Endometrium (tissue), 2 donors: ENCODE data around the gene CD34.
"Not testable (repeated sequence)": the region's sequence is repeated elsewhere in the genome, so short reads cannot be mapped to it uniquely, and the experiment has no call there.

Experiments
- FAIRE-seq: peaks from 2 replicates; lab custom pipeline; 2012; peaks lifted over from hg19 to GRCh38; lab: Jason Lieb, UNC
- donor health status: control.
- donor health status: control.

The CD34 gene

GRCh38 chr1:207898260-207898659, 12.7 kb downstream of the CD34 start:
- FAIRE-seq: no peak

DNA sequence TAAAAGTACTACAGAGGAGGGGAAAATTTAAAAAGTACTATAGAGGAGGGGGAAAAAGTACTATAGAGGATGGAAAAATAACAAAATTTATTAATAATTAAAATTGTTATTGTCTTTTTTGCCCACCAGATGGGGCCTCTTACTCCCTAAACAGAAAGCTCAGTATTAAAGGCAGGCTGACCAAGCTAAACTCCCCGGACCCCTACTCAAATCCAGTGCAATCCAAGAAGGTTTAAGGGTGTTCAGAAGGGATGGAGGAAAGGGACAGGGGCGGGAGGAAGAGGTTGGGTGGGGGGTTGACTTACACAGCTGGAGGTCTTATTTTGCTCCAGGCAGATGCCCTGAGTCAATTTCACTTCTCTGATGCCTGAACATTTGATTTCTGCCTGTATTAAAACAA, 13.7 kb downstream of the CD34 start:
- FAIRE-seq: no peak

GRCh38 chr1:207896547-207896946, 14.4 kb downstream of the CD34 start:
- FAIRE-seq: peak; percentile 80

DNA sequence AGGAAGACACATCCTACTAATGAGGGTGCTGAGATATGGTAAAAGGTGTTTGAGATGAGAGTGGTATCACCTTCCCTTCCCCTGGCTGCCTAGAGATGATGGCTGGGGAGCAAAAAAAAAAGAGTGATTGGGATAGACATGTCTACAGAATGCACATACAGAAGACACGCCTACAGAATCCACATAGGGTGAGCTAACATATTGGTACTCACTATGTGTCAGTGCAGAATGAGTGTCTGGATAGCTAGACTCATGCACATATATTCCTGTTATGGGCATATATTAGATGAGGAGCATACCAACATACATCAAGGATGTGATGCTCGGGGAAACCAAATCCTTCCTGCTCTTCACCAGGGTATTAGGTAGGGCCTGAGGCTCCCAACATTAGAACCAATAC, 16.2 kb downstream of the CD34 start:
- FAIRE-seq: no peak

GRCh38 chr1:207893737-207894582, 17.0 kb downstream of the CD34 start:
- no peak for FAIRE-seq

GRCh38 chr1:207892764-207893163, 18.2 kb downstream of the CD34 start:
- no peak for FAIRE-seq

- FAIRE-seq: no peak
These were observed 19.8 kb downstream of the CD34 start for GRCh38 chr1:207891148-207891547.

DNA sequence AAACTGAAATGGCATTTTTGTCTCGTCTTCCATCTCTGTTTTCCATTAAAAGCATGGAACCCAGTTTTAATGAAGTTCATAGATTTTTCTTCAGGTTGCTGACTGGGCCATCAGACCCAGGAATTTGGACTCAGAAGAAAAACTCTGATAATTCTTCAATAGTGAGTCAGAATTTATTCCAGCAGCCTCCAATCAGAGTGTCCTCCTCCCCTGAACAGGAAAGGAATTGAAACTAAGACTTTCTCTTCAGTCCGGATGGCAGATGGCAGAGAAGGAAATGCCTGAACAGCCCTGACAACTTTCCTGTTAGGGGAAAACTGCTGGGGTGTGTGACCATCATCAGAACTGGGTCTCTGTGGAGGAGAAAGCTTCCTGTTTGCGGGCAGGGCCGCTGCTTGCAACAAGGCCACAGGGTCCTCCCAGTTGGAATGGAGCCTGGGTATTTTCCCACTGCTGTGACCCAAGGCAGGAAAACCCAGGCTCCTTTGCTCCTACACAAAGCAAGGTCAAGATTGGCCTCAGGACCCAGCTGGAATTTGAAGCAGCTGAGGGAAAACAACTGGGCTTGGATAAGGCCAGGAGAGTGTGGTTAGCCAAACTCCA, 20.7 kb downstream of the CD34 start:
- FAIRE-seq: peak; percentile 72

DNA sequence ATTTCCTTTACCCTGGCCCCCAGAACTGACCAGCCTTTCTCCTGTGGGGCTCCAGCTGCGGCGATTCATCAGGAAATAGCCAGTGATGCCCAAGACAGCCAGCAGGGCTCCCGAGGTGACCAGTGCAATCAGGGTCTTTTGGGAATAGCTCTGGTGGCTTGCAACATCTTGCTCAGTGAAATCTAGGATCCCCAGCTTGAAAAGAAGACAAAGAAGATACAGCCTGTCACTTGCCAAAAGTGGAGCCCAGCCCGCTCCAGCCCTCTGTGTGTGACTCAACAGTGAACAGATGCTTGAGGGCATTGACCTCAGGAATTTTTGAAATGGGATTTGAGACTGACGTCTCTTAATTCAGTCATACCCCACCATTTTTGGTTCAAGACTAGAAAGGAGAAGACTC, 22.3 kb downstream of the CD34 start:
- FAIRE-seq: no peak

DNA sequence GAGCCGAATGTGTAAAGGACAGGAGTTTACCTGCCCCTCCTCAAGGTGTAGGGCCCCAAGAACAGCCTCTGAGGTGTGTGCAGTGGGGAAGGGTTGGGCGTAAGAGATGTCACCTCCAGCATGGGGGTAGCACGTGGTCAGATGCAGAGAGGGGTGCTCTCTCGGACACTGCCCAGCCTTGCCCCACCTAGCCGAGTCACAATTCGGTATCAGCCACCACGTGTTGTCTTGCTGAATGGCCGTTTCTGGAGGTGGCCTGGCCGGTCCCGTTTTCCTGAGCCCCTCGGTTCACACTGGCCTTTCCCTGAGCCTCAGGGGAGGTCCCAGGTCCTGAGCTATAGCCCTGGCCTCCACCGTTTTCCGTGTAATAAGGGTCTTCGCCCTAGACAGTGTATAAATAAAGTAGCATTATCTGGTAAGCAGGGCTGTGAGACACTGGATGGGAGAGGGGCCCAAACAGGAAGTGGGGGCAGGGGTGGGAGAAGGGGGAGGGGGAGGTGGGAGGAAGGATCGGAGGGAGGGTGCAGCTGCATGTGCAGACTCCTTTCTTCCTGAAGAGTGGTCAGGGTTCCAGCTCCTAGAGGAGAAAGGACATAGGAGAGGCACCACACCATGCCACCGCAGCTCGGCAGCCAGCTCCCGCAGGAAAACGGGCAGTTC, 23.3 kb downstream of the CD34 start:
- no peak for FAIRE-seq

GRCh38 chr1:207886227-207886626, 24.7 kb downstream of the CD34 start:
- FAIRE-seq: no peak

- peak; percentile 51 for FAIRE-seq
These were observed 25.5 kb downstream of the CD34 start for GRCh38 chr1:207885129-207886032.

DNA sequence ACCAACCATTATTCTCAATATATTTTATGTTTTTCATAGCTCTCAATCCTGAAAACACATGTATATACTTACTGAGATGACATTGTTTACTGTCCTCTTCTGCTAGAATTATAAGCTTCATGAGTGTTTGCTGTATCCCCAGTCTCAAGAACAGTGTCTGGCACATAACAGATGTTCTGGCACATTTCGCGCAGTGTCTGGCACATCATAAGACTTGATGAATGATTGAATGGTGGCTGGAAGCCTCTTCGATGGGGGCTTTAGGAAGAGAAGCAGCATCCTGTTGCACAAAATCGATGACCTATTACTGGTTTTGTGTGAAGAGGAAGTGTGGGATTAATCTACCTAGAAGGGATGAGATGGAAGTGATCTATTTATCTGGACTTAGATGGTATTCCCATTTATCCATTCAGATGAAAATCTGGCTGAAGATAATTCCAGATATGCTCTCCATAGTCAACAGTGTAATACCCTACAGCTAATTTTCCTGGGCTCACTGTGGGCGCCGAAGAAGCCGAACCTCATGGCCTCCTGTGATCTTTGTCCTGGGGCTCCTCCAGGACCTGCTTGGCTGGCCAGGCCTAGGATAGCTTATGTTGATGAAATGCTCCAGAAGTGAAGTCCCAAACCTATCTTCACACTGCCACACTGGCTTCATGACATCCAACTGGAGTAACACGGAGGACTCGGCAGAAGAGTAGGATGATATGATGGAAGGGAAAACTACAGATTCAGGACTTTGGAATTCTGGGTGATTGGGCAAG, 26.5 kb downstream of the CD34 start:
- FAIRE-seq: no peak

GRCh38 chr1:207883660-207884250, 27.2 kb downstream of the CD34 start:
- no peak for FAIRE-seq

DNA sequence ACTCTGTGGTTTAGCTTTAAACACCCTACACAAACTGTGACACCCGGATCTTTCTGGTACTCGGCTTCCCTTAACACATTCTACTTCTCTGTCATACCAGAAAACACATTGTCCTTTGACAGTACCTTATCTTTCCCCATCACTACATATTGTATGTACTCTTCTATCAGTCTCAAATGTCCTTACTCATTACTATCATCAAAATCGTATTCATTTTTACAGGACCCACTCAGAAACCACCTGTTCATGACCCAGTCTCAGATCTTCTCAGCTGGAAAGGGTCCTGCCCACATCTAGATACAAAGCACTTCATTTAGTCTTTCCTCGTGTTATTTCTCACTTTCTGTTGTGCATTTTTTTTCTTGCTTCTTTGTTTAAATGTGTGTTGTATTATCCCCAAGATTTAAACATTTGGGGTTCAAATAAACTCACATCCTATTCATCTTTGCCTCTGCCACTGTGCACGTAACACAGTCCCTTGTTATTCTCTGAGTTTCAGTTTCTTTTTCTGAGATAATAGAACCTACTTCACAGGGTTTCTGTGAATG, 27.7 kb downstream of the CD34 start:
- no peak for FAIRE-seq

- FAIRE-seq: no peak
These were observed 28.2 kb downstream of the CD34 start for GRCh38 chr1:207882692-207883091.

- no peak for FAIRE-seq
These were observed 32.0 kb downstream of the CD34 start for GRCh38 chr1:207878939-207879338.

DNA sequence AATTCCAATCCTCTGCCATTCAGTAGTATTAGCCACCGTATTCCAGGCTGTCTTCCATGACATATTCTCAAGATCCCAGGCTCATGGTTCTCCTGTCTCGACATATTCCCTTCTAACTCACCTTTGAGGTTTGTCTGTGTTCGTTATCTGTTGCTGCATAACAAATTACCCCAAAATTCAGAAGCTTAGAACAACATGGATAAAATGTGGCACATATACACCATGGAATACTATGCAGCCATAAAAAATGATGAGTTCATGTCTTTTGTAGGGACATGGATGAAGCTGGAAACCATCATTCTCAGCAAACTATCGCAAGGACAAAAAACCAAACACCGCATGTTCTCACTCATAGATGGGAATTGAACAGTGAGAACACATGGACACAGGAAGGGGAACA, 33.0 kb downstream of the CD34 start:
- not testable (repeated sequence) for FAIRE-seq

GRCh38 chr1:207876131-207876530, 34.8 kb downstream of the CD34 start:
- FAIRE-seq: no peak

- no peak for FAIRE-seq
These were observed 35.4 kb downstream of the CD34 start for GRCh38 chr1:207875532-207875931.
